HEK293T (cell line): ENCODE measurements around the gene MTX1.
"Not testable (repeated sequence)": the region's sequence is repeated elsewhere in the genome, so short reads cannot be mapped to it uniquely, and the experiment has no call there.

Source experiments
- ARNT ChIP-seq: fragments of 450-650 bp; IDR thresholded peaks from 2 replicates; pipeline ENCODE4 v1.6.1; 2017; ENCODE audit warnings: mild to moderate bottlenecking
- BHLHE40 ChIP-seq: fragments of 450-650 bp; IDR thresholded peaks from 2 replicates; pipeline ENCODE4 v1.6.1; 2016; ENCODE audit warnings: mild to moderate bottlenecking, moderate library complexity, borderline replicate concordance
- ELF4 ChIP-seq: fragments of 450-650 bp; IDR thresholded peaks from 2 replicates; pipeline ENCODE4 v1.6.1; 2017; ENCODE audit warnings: antibody characterized with exemption
- FOXA1 ChIP-seq: fragments of 450-650 bp; IDR thresholded peaks from 2 replicates; pipeline ENCODE4 v1.6.1; 2016; ENCODE audit warnings: mild to moderate bottlenecking
- FOXK2 ChIP-seq: fragments of 450-650 bp; IDR thresholded peaks from 2 replicates; pipeline ENCODE4 v1.6.1; 2016; ENCODE audit warnings: mild to moderate bottlenecking
- FOXM1 ChIP-seq: fragments of 450-650 bp; IDR thresholded peaks from 2 replicates; pipeline ENCODE4 v1.6.1; 2017; ENCODE audit warnings: mild to moderate bottlenecking, borderline replicate concordance
- HDGF ChIP-seq: fragments of 450-650 bp; IDR thresholded peaks from 2 replicates; pipeline ENCODE4 v1.6.1; 2017; ENCODE audit warnings: antibody characterized with exemption, borderline replicate concordance
- LEF1 ChIP-seq: fragments of 450-650 bp; IDR thresholded peaks from 2 replicates; pipeline ENCODE4 v1.6.1; 2017; ENCODE audit warnings: mild to moderate bottlenecking, borderline replicate concordance
- NFRKB ChIP-seq: fragments of 450-650 bp; IDR thresholded peaks from 2 replicates; pipeline ENCODE4 v1.6.1; 2016; ENCODE audit warnings: mild to moderate bottlenecking, moderate library complexity
- SP1 ChIP-seq: fragments of 450-650 bp; IDR thresholded peaks from 2 replicates; pipeline ENCODE4 v1.6.1; 2017
- SUZ12 ChIP-seq: fragments of 450-650 bp; IDR thresholded peaks from 2 replicates; pipeline ENCODE4 v1.6.1; 2016; ENCODE audit warnings: mild to moderate bottlenecking
- TARDBP ChIP-seq: fragments of 450-650 bp; IDR thresholded peaks from 2 replicates; pipeline ENCODE4 v1.6.1; 2016
- ZNF384 ChIP-seq: fragments of 450-650 bp; IDR thresholded peaks from 2 replicates; pipeline ENCODE4 v1.6.1; 2016

- TF ChIP-seq SP1, TARDBP, ARNT, FOXK2, NFRKB, LEF1, ZNF384, FOXM1, FOXA1, SUZ12, HDGF, ELF4, BHLHE40: not testable (repeated sequence)
Observed at GRCh38 chr1:155168105-155168445, 40.4 kb upstream of the MTX1 start.
